Hepatocyte (in vitro differentiated cells): ENCODE results near the gene CCBE1. TPM values are rescaled to one million over a fixed set of nuclear protein-coding genes. Genes with fewer than 3 reads are reported as not detected.

Experiments
- DNase-seq: peaks from one replicate; pipeline ENCODE4 v3.0.0-alpha.2; 2016; ENCODE audit warnings: low spot score
- H2AFZ ChIP-seq: fragments of 200-600 bp; sonication (generic); 2 replicates; pipeline ENCODE4 v1.6.0; 2016; ENCODE audit warnings: antibody characterized with exemption, mild to moderate bottlenecking
- H3K27ac ChIP-seq: fragments of 200-600 bp; sonication (generic); 2 replicates; pipeline ENCODE4 v1.5.1; 2016; ENCODE audit warnings: mild to moderate bottlenecking
- H3K27me3 ChIP-seq: fragments of 200-600 bp; sonication (generic); 2 replicates; pipeline ENCODE4 v1.6.1; 2016
- H3K36me3 ChIP-seq: fragments of 200-600 bp; sonication (generic); replicated peaks from 2 replicates; pipeline ENCODE4 v1.5.1; 2016; ENCODE audit warnings: low read depth; ENCODE audit not compliant: insufficient read depth
- H3K4me1 ChIP-seq: fragments of 200-600 bp; sonication (generic); 2 replicates; pipeline ENCODE4 v1.5.1; 2016; ENCODE audit warnings: mild to moderate bottlenecking, moderate library complexity; ENCODE audit not compliant: insufficient read depth
- H3K4me2 ChIP-seq: fragments of 200-600 bp; sonication (generic); 2 replicates; pipeline ENCODE4 v1.6.0; 2016
- H3K4me3 ChIP-seq: fragments of 200-600 bp; sonication (generic); 2 replicates; pipeline ENCODE4 v1.5.1; 2016; ENCODE audit warnings: mild to moderate bottlenecking
- H3K79me2 ChIP-seq: fragments of 200-600 bp; sonication (generic); 2 replicates; pipeline ENCODE4 v1.6.0; 2017; ENCODE audit warnings: mild to moderate bottlenecking
- H3K9me2 ChIP-seq: fragments of 200-600 bp; sonication (generic); replicated peaks from 2 replicates; pipeline ENCODE4 v1.6.0; 2017; ENCODE audit warnings: mild to moderate bottlenecking; ENCODE audit not compliant: insufficient read depth
- H3K9me3 ChIP-seq: fragments of 200-600 bp; sonication (generic); 2 replicates; pipeline ENCODE4 v1.5.1; 2016; ENCODE audit warnings: low read depth, mild to moderate bottlenecking
- H4K20me1 ChIP-seq: fragments of 200-600 bp; sonication (generic); 2 replicates; pipeline ENCODE4 v1.6.0; 2016; ENCODE audit warnings: mild to moderate bottlenecking; ENCODE audit not compliant: insufficient read depth, poor library complexity, severe bottlenecking
- CTCF ChIP-seq: fragments of 200-600 bp; sonication (generic); IDR thresholded peaks from 2 replicates; pipeline ENCODE4 v1.5.1; 2016; ENCODE audit warnings: antibody characterized with exemption, mild to moderate bottlenecking; ENCODE audit not compliant: poor library complexity
- EZH2 ChIP-seq: fragments of 200-600 bp; sonication (generic); IDR thresholded peaks from 2 replicates; pipeline ENCODE4 v1.6.1; 2016; ENCODE audit warnings: antibody characterized with exemption, mild to moderate bottlenecking, borderline replicate concordance
- EZH2phosphoT487 ChIP-seq: fragments of 200-600 bp; sonication (generic); IDR thresholded peaks from one replicate; pipeline ENCODE4 v1.6.1; 2018; ENCODE audit warnings: antibody characterized with exemption, mild to moderate bottlenecking, low read depth, moderate library complexity; ENCODE audit not compliant: unreplicated experiment, severe bottlenecking
- WGBS: methylation state at CpG from one replicate; pipeline ENCODE4 v1.1.6; 2016; ENCODE audit warnings: low lambda C conversion rate; ENCODE audit errors: missing lambda C conversion rate; 5-methylcytosine and 5-hydroxymethylcytosine counted together
- polyA plus RNA-seq: library from polyadenylated mRNA; unstranded; fragments of >200 nt; fragmentation: Nextera tagmentation; extraction: Ambion mirVana; gene quantifications from 2 replicates; pipeline ENCODE4 v1.2.1, GENCODE V29; 2016
- total RNA-seq: library from RNA; depleted of rRNA; stranded (reverse); fragments of >200 nt; gene quantifications from 2 replicates; pipeline ENCODE4 v1.2.3, GENCODE V29; 2014

CCBE1 gene
- total and polyA plus RNA-seq, 2 experiments from 2014 or later, result 3.1 to 9.2 TPM

- 76% methylated on average over 3 of the region's 3 CpGs for WGBS
- TF ChIP-seq CTCF (no peak), EZH2phosphoT487 (no peak), EZH2 (no peak)
- H2AFZ ChIP-seq, result no peak overlapping the region
- no peaks in the 10 kb centered on the region for H3K9me2 ChIP-seq
- no peaks in the 10 kb centered on the region for H3K79me2 ChIP-seq
- no peaks in the 10 kb centered on the region for H3K9me3 ChIP-seq
- H3K27me3 ChIP-seq, result peaks cover 6% of the 10 kb centered on the region
- no peaks in the 10 kb centered on the region for H4K20me1 ChIP-seq
- no peak overlapping the region for H3K27ac ChIP-seq
- no peak overlapping the region for H3K4me2 ChIP-seq
- H3K4me1 ChIP-seq, result no peaks in the 10 kb centered on the region
- H3K36me3 ChIP-seq, result no peaks in the 10 kb centered on the region
- no peak overlapping the region for H3K4me3 ChIP-seq
- no peak for DNase-seq
These were observed 159.6 kb downstream of the CCBE1 start for GRCh38 chr18:59537579-59537978.

- peaks cover 6% of the 10 kb centered on the region for H3K27me3 ChIP-seq
- H3K4me3 ChIP-seq, result no peak overlapping the region
- H3K27ac ChIP-seq, result no peak overlapping the region
- H4K20me1 ChIP-seq, result no peaks in the 10 kb centered on the region
- no peaks in the 10 kb centered on the region for H3K4me1 ChIP-seq
- 91% methylated on average over 8 of the region's 8 CpGs for WGBS
- no peak overlapping the region for H3K4me2 ChIP-seq
- H3K36me3 ChIP-seq, result no peaks in the 10 kb centered on the region
- no peaks in the 10 kb centered on the region for H3K9me2 ChIP-seq
- TF ChIP-seq CTCF (no peak), EZH2phosphoT487 (no peak), EZH2 (no peak)
- H3K9me3 ChIP-seq, result no peaks in the 10 kb centered on the region
- no peaks in the 10 kb centered on the region for H3K79me2 ChIP-seq
- no peak for DNase-seq
- H2AFZ ChIP-seq, result no peak overlapping the region
These were observed 161.1 kb downstream of the CCBE1 start for GRCh38 chr18:59536166-59536565.

- H4K20me1 ChIP-seq, result no peaks in the 10 kb centered on the region
- no peak overlapping the region for H3K27ac ChIP-seq
- H3K27me3 ChIP-seq, result peaks cover 6% of the 10 kb centered on the region
- no peaks in the 10 kb centered on the region for H3K36me3 ChIP-seq
- H2AFZ ChIP-seq, result no peak overlapping the region
- no peak overlapping the region for H3K4me2 ChIP-seq
- TF ChIP-seq EZH2phosphoT487, result no peak
- TF ChIP-seq CTCF, result no peak
- TF ChIP-seq EZH2, result no peak
- H3K9me2 ChIP-seq, result no peaks in the 10 kb centered on the region
- H3K9me3 ChIP-seq, result no peaks in the 10 kb centered on the region
- DNase-seq, result no peak
- H3K4me3 ChIP-seq, result no peak overlapping the region
- H3K79me2 ChIP-seq, result no peaks in the 10 kb centered on the region
- H3K4me1 ChIP-seq, result no peaks in the 10 kb centered on the region
- WGBS, result 63% methylated on average over 6 of the region's 6 CpGs
These were observed 162.2 kb downstream of the CCBE1 start for GRCh38 chr18:59535055-59535454.

GRCh38 chr18:59528866-59529265 is 168.4 kb downstream of the CCBE1 start:
- H4K20me1 ChIP-seq, result no peaks in the 10 kb centered on the region
- no peaks in the 10 kb centered on the region for H3K27me3 ChIP-seq
- H3K4me2 ChIP-seq, result no peak overlapping the region
- H3K36me3 ChIP-seq, result no peaks in the 10 kb centered on the region
- H3K9me3 ChIP-seq, result no peaks in the 10 kb centered on the region
- no peak for DNase-seq
- no peak overlapping the region for H3K27ac ChIP-seq
- H2AFZ ChIP-seq, result no peak overlapping the region
- TF ChIP-seq CTCF, result no peak
- TF ChIP-seq EZH2phosphoT487, result no peak
- no peak for TF ChIP-seq EZH2
- H3K79me2 ChIP-seq, result no peaks in the 10 kb centered on the region
- H3K4me1 ChIP-seq, result no peaks in the 10 kb centered on the region
- 72% methylated on average over 8 of the region's 8 CpGs for whole genome bisulfite sequencing
- no peaks in the 10 kb centered on the region for H3K9me2 ChIP-seq
- H3K4me3 ChIP-seq, result no peak overlapping the region
